ENCODE results near the gene SLC9A2. TPM values are rescaled to one million over a fixed set of nuclear protein-coding genes. Genes with fewer than 3 reads are reported as not detected.

SLC9A2 gene
- total RNA-seq, 4 donors from 2014 or later: 12.4 to 20.7 (median 20.0) TPM

DNA sequence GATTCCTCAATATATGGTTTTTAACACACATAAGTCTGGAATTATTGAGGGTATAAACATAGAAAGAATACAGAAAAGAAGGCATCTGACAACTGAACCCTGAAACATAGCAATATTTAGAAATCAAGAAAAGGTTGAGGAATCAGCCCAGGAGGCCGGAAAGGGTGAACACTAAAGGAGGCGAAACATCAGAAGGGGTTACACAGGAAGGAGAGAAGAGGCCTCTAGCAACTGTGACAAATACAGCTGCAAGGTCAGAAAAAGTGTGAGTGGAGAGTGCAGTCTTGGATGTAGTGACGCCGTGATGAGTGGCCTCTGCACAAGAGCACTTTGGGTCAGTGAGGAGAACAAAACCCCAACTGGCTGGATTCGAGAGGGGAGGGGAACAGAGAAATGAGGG, 70.7 kb downstream of the SLC9A2 start:
- H3K4me1 ChIP-seq: no peaks in the 10 kb centered on the region
- H3K36me3 ChIP-seq: no peaks in the 10 kb centered on the region
- no peak overlapping the region for H3K4me3 ChIP-seq
- H3K27me3 ChIP-seq: no peaks in the 10 kb centered on the region
- H3K27ac ChIP-seq: no peak overlapping the region
- TF ChIP-seq, protein P1, sequence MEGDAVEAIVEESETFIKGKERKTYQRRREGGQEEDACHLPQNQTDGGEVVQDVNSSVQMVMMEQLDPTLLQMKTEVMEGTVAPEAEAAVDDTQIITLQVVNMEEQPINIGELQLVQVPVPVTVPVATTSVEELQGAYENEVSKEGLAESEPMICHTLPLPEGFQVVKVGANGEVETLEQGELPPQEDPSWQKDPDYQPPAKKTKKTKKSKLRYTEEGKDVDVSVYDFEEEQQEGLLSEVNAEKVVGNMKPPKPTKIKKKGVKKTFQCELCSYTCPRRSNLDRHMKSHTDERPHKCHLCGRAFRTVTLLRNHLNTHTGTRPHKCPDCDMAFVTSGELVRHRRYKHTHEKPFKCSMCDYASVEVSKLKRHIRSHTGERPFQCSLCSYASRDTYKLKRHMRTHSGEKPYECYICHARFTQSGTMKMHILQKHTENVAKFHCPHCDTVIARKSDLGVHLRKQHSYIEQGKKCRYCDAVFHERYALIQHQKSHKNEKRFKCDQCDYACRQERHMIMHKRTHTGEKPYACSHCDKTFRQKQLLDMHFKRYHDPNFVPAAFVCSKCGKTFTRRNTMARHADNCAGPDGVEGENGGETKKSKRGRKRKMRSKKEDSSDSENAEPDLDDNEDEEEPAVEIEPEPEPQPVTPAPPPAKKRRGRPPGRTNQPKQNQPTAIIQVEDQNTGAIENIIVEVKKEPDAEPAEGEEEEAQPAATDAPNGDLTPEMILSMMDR (IDR thresholded peaks at IDR 0.05): no peak
- TF ChIP-seq POLR2A (IDR thresholded peaks at IDR 0.05): no peak
- no peaks in the 10 kb centered on the region for H3K9me3 ChIP-seq
- DNase-seq: no peak

DNA sequence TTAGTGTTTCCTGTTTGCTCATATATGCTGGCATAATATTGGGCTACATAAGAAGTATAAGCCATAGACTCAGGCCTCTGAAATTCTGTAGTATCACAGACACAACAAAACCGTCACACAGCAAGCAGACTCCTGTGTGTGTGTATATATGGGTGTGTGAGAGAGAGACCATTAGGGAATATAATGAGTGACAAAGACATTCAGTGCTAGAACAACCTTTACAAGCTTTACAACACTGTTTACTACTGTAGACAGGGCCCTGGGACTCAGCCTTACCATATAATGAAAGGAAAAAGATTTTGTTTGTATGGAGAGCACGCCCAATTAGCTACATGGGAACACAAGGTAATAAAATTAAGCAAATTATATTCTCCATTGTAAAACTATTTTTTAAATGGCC, 77.1 kb downstream of the SLC9A2 start:
- Histone ChIP-seq H3K4me1 (no peaks in the 10 kb centered on the region), H3K9me3 (no peaks in the 10 kb centered on the region)

DNA sequence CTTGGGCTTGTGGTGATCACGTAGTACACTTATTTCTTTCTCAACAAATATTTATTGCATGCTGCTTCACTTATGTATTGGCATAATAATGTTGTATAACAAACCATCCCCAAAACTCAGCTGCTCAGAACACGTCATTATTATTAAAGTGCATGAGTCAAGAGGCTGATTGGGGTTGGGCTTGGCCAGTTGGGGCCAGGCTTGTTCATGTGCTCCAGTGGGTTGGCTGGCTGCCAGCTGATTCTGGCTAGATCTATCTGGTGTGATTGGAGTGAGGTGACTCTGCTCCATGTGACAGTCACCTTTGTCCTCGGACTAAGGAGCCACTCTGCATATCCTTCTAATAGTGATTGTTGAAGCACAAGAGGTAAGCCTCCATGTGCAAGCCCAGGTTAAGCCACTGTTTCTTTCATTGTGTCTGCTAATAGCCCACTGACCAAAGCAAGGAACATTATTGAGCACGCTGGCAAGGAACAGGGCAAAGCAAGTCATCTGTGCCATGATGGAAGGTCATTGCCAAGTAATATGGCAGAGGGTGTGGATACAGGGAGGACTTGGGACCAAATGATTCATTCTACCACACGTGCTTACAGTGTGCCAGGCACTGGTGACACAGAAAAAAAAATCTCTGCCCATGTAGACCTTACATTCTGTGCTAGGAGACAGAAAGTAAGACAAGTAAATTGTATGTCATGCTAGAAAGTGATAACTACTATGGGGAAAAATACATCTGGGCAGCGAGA, 79.2 kb downstream of the SLC9A2 start:
- Histone ChIP-seq H3K9me3 (no peaks in the 10 kb centered on the region), H3K27me3 (no peaks in the 10 kb centered on the region), H3K27ac (peak overlapping the region in 2 of 4 donors; percentile 68 to 79), H3K4me1 (no peaks in the 10 kb centered on the region), H3K4me3 (no peak overlapping the region), H3K36me3 (no peaks in the 10 kb centered on the region)
- peak in 2 of 3 donors; percentile 87 to 91 for DNase-seq
- TF ChIP-seq, protein P1 (IDR thresholded peaks at IDR 0.05): no peak
- no peak for TF ChIP-seq POLR2A (IDR thresholded peaks at IDR 0.05)

More for the DNA sequence above, 77.1 kb downstream of the SLC9A2 start:
- Histone ChIP-seq H3K27ac (no peak overlapping the region), H3K36me3 (no peaks in the 10 kb centered on the region), H3K4me3 (no peak overlapping the region), H3K27me3 (no peaks in the 10 kb centered on the region)
- TF ChIP-seq POLR2A (IDR thresholded peaks at IDR 0.05): no peak
- TF ChIP-seq, protein P1 (IDR thresholded peaks at IDR 0.05): no peak
- no peak for DNase-seq

DNA sequence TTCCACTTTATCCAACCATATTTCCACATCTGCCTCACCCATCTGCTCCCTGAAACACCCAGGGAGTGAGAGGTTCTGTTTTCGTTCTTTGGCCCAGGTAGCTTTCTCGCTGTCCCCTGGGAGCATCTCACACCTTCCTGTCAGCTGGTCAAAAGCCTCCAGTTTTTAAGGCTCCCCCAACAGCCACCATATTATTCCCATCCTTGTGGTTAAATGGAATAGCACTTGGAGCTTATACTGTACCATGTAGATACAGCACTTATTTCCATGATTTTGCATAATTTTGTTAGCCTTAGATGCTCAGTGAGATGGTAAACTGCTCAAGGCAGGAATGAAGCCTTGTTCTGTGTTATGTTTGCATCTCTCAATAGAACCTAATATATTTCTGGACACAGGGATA, 84.0 kb downstream of the SLC9A2 start:
- Histone ChIP-seq H3K27me3 (no peaks in the 10 kb centered on the region), H3K4me1 (no peaks in the 10 kb centered on the region), H3K27ac (no peak overlapping the region), H3K4me3 (no peak overlapping the region), H3K36me3 (peaks cover 0 to 5% (median 0%) of the 10 kb centered on the region in 3 donors), H3K9me3 (no peaks in the 10 kb centered on the region)
- TF ChIP-seq POLR2A (IDR thresholded peaks at IDR 0.05): no peak
- TF ChIP-seq, protein P1 (IDR thresholded peaks at IDR 0.05): no peak
- DNase-seq: no peak

DNA sequence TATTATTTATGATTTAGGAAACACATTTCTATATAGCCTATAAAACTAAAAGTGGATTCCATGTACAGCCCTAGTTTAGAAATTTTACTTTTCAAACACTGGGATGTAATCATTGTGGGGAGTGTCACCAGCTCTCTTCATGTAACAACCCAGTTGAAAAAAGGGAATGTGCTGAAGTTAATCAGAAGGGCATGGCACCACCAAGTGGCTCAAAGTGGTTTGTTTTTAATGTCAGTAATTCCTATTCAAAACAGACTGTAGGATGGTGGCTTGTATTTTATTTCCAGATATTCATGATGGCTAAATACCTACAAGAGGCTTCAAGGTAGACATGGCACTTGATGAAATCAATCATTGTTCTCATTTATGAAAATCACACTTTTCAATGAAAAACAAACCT, 84.4 kb downstream of the SLC9A2 start:
- Histone ChIP-seq H3K9me3 (no peaks in the 10 kb centered on the region), H3K4me3 (no peak overlapping the region), H3K27ac (no peak overlapping the region), H3K36me3 (peaks cover 0 to 5% (median 0%) of the 10 kb centered on the region in 3 donors), H3K4me1 (no peaks in the 10 kb centered on the region), H3K27me3 (no peaks in the 10 kb centered on the region)
- peak in 1 of 3 donors; percentile 57 for DNase-seq
- TF ChIP-seq, protein P1 (IDR thresholded peaks at IDR 0.05): peak in 4 of 6 experiments; percentile 12 to 81 (median 72)
- TF ChIP-seq POLR2A (IDR thresholded peaks at IDR 0.05): no peak

Data from Peyer's patch (tissue), 4 donors.